Mesodermal cell (in vitro differentiated cells): Measurements from ENCODE around the gene OSBPL6.

Experiments used
- H3K27ac ChIP-seq: 2 replicates; pipeline ENCODE4 v1.7.0; 2013; ENCODE audit warnings: mild to moderate bottlenecking, low read depth, low read length, moderate library complexity; ENCODE audit not compliant: severe bottlenecking
- H3K36me3 ChIP-seq: 2 replicates; pipeline ENCODE4 v1.7.1; 2013; ENCODE audit warnings: mild to moderate bottlenecking, low read length, moderate library complexity; ENCODE audit not compliant: control insufficient read depth, insufficient read depth
- H3K4me1 ChIP-seq: one replicate; pipeline ENCODE4 v1.7.1; 2013; ENCODE audit warnings: mild to moderate bottlenecking, low read length; ENCODE audit not compliant: insufficient read depth, control insufficient read depth, poor library complexity, severe bottlenecking
- H3K4me3 ChIP-seq: 2 replicates; pipeline ENCODE4 v1.7.0; 2013; ENCODE audit warnings: low read length, control low read depth, mild to moderate bottlenecking; ENCODE audit not compliant: insufficient read depth, poor library complexity, severe bottlenecking; ENCODE audit errors: extremely low read depth
- H3K9me3 ChIP-seq: 2 replicates; pipeline ENCODE4 v1.7.1; 2013; ENCODE audit warnings: mild to moderate bottlenecking, low read length, moderate library complexity; ENCODE audit not compliant: control insufficient read depth
- WGBS, 2 experiments: methylation state at CpG; one replicate each; pipeline ENCODE4 v1.1.5; 2013; ENCODE audit warnings: missing lambda C conversion rate in 2 of 2; ENCODE audit not compliant: insufficient coverage in 2 of 2; 5-methylcytosine and 5-hydroxymethylcytosine counted together

Gene OSBPL6

DNA sequence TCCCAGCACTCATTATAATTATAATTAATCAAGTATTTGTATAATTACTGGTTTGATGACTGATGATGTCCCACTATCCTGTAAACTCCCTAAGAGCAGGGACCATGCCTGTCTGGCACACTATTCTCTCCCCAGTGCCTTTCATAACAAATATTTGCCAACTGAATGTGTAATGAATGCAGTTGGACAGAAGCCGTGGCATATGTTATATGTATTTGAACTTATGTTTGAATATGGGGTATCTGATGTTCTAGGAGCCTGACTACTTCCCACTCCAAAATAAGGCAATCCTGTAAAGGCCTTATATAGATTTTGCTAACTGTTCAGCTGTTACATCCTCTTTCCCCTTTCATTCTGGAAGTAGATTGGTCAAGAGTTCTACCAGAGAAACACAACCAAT lies 19.7 kb downstream of the OSBPL6 start:
- Histone ChIP-seq H3K36me3 (no peaks in the 10 kb centered on the region), H3K27ac (no peak overlapping the region), H3K4me3 (no peak overlapping the region), H3K4me1 (no peaks in the 10 kb centered on the region), H3K9me3 (no peaks in the 10 kb centered on the region)
- WGBS, 2 experiments, result no CpG with 5 or more reads among the region's 1 CpG

DNA sequence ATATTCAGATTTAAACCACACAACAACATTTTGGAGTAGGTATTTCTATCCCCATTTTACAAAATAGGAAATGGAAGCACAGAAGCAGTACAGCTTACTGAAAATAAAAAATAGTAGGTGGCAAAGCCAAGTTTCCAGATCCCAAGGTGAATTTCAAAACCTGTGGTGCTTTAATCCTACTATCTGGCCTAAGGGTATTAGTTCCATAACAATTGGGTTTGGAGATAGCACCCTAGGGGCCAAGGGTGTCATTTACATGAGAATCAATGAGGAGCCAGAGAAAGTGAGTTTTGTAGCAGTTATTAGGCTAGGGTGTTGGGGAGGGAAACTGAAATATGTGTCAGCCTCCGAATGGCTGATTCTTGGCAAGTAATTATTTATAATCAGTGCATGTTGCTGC lies 24.9 kb downstream of the OSBPL6 start:
- Histone ChIP-seq H3K9me3 (no peaks in the 10 kb centered on the region), H3K4me3 (no peak overlapping the region), H3K36me3 (no peaks in the 10 kb centered on the region), H3K4me1 (no peaks in the 10 kb centered on the region), H3K27ac (no peak overlapping the region)
- WGBS, 2 experiments, result no CpG with 5 or more reads among the region's 1 CpG

- Histone ChIP-seq H3K9me3 (no peaks in the 10 kb centered on the region), H3K36me3 (no peaks in the 10 kb centered on the region), H3K27ac (no peak overlapping the region), H3K4me3 (no peak overlapping the region), H3K4me1 (peaks cover 7% of the 10 kb centered on the region)
- 79 to 86% methylated on average over 1 to 3 of the region's 4 CpGs for WGBS, 2 experiments
Observed at GRCh38 chr2:178220814-178221213, 26.5 kb downstream of the OSBPL6 start.

GRCh38 chr2:178221556-178221955 lies 27.2 kb downstream of the OSBPL6 start:
- Histone ChIP-seq H3K36me3 (no peaks in the 10 kb centered on the region), H3K9me3 (no peaks in the 10 kb centered on the region), H3K27ac (no peak overlapping the region), H3K4me3 (no peak overlapping the region), H3K4me1 (peaks cover 7% of the 10 kb centered on the region)
- WGBS, 2 experiments, result no CpG with 5 or more reads among the region's 1 CpG

DNA sequence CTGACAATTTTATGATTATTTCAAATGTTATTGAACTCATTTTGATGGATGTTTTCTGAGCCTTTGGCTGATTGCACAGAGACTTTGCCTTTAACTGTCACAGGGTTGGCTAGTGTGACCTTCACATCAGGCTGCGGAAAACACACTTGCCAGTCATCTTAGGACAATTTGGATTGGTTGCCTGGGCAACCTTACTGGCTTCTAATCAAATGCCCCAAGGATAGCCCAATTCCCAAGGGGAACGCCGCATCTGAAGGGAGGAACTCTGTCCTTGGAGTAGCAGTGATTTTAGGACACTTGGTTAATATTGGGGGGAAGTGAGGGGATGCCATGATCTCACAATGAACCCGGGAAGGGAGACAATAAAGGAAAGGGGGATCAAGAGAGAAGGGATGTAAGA lies 29.5 kb downstream of the OSBPL6 start:
- Histone ChIP-seq H3K4me3 (no peak overlapping the region), H3K9me3 (no peaks in the 10 kb centered on the region), H3K27ac (no peak overlapping the region), H3K36me3 (no peaks in the 10 kb centered on the region), H3K4me1 (peaks cover 11% of the 10 kb centered on the region)
- WGBS, 2 experiments, result 72 to 83% methylated on average over 2 to 4 of the region's 4 CpGs

DNA sequence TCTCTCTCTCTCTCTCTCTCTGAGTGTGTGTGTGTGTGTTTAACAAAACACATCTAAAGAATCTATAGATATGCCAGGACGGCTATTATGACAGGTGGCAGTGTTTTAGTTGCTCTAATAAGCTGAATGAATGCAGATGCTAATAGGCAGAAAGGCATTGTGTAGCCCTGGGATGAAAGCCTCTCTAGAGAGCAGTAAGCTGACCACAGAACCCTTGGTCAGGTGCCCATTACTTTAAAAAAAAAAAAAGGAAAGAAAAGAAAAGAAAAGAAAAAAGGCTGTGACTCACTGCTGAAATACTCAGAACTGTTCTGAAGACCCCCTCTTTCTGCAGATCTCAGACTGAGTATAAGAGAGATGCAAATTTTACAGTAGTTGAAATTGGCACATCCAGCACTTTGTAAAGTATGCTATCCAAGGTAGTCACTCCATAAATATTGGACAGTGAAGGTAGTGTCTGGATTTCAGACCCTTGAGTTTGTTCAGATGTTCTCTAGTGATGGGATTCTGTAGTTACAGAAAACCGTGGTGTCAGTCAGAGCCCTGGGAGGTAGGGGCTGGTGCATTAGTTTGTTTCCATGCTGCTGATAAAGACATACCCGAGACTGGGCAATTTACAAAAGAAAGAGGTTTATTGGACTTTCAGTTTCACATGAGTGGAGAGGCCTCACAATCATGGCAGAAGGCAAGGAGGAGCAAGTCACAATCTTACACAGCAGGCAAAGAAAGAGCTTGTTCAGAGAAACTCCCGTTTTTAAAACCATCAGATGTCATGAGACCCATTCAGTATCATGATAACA lies 30.9 kb downstream of the OSBPL6 start:
- H3K36me3 ChIP-seq, result no peaks in the 10 kb centered on the region
- H3K9me3 ChIP-seq, result no peaks in the 10 kb centered on the region
- H3K4me3 ChIP-seq, result no peak overlapping the region
- no peak overlapping the region for H3K27ac ChIP-seq
- peaks cover 11% of the 10 kb centered on the region for H3K4me1 ChIP-seq
- WGBS, 2 experiments, result 67 to 72% methylated on average over 2 to 3 of the region's 4 CpGs

GRCh38 chr2:178227187-178227586 lies 32.9 kb downstream of the OSBPL6 start:
- no peak overlapping the region for H3K27ac ChIP-seq
- WGBS, 2 experiments, result no CpG with 5 or more reads among the region's 2 CpGs
- H3K9me3 ChIP-seq, result no peaks in the 10 kb centered on the region
- H3K36me3 ChIP-seq, result no peaks in the 10 kb centered on the region
- no peak overlapping the region for H3K4me3 ChIP-seq
- H3K4me1 ChIP-seq, result peaks cover 11% of the 10 kb centered on the region

- WGBS, 2 experiments, result 60% methylated on average over 1 of the region's 1 CpG; no CpG with 5 or more reads in 1 of the 2 experiments
Observed at GRCh38 chr2:178229927-178230326, 35.6 kb downstream of the OSBPL6 start.

DNA sequence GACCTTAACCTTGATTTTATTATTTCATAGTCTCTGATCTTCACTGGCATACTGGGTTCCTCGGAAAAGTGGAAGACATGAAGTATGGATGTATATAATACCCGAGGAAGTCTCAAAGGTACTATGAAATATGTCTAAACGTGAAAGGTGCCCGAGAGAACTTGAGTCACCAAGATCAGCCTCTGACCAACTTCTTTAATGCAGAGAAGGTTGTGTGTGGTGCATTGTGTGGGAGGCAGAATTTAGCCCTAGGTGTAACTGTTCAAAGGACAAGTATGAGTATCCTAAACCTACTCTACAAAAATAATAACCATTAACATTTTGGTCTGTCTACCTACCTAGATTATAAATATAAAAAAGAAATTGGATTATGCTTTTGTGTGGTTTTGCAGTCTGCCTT lies 36.1 kb downstream of the OSBPL6 start:
- WGBS, 2 experiments, result 88 to 92% methylated on average over 2 to 3 of the region's 4 CpGs
- Histone ChIP-seq H3K9me3 (no peaks in the 10 kb centered on the region), H3K27ac (no peak overlapping the region), H3K4me1 (peaks cover 7% of the 10 kb centered on the region), H3K4me3 (no peak overlapping the region), H3K36me3 (no peaks in the 10 kb centered on the region)

More at GRCh38 chr2:178229927-178230326, 35.6 kb downstream of the OSBPL6 start:
- Histone ChIP-seq H3K4me1 (peaks cover 8% of the 10 kb centered on the region), H3K36me3 (no peaks in the 10 kb centered on the region), H3K27ac (no peak overlapping the region), H3K4me3 (no peak overlapping the region), H3K9me3 (no peaks in the 10 kb centered on the region)

DNA sequence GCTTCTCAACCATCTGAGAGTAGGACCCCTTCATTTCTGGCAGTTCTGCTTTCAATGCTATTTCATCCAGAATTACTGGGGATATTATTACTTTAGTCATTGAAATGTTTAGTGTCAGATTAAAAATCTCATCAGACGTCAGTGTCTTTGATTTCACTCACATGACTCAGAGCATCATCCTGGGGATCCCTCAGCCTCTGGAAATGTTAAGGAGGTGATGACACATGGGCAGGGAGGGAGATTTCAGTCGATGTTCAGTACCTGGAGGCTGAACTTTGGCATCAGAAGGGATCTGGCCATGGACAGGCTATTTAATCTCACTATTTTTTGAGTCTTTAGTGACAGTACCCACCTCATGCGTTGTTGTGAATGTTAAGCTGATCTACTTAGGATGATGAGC lies 39.1 kb downstream of the OSBPL6 start:
- H3K9me3 ChIP-seq, result no peaks in the 10 kb centered on the region
- H3K27ac ChIP-seq, result no peak overlapping the region
- H3K4me1 ChIP-seq, result peaks cover 6% of the 10 kb centered on the region
- H3K4me3 ChIP-seq, result no peak overlapping the region
- 100% methylated on average over 2 of the region's 3 CpGs; no CpG with 5 or more reads in 1 of the 2 experiments for WGBS, 2 experiments
- no peaks in the 10 kb centered on the region for H3K36me3 ChIP-seq

DNA sequence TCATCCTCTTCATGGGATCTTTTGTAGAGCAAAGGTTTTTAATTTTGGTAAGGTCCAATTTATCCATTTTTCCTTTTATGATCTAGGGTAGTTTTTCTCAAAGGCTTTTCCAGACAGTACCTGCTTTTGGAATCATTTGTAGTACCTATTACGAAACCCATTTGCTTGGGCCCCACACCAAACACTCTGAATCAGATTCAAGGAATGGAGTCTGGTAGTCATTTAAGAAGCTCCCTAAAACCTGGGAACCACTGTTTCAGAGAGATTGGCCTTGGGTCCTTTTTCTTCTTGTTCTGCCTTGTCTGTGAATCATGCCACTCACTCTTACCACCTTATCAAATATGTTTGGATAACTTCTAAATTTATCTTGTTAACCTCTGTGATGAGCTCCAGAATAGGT lies 40.3 kb downstream of the OSBPL6 start:
- 100% methylated on average over 1 of the region's 1 CpG; no CpG with 5 or more reads in 1 of the 2 experiments for WGBS, 2 experiments
- H3K4me1 ChIP-seq, result peaks cover 6% of the 10 kb centered on the region
- no peak overlapping the region for H3K27ac ChIP-seq
- H3K36me3 ChIP-seq, result no peaks in the 10 kb centered on the region
- H3K4me3 ChIP-seq, result no peak overlapping the region
- no peaks in the 10 kb centered on the region for H3K9me3 ChIP-seq
